GM12873 (cell line): ENCODE measurements around the gene B3GNT7.

ENCODE experiments used
- TF ChIP-seq, protein P1 (sequence below): IDR thresholded peaks from 2 replicates; pipeline ENCODE4 v1.5.1; 2012; ENCODE audit warnings: low read depth, mild to moderate bottlenecking, moderate library complexity, low read length, control low read depth; ENCODE audit not compliant: insufficient read depth; ENCODE audit errors: missing control alignments

The B3GNT7 gene

DNA sequence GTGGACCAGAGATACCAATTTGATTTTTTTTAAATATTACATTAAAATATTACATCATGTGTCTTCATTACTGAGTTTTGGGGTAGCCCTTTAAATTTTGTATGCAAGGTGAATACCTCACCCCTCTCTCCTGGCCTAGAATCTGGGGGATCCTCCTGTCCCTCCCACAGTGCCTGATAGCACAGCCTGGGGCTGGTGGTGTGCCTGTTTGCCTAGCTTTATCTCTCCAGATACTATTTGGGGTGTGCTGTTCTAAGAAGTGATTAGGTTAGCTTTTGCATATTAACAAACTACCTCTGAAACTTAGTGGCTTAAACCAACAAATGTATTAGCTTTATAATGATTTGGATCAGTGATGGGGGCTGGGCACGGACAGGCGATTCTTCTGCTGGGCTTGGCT, 20.7 kb upstream of the B3GNT7 start:
- TF ChIP-seq, protein P1, sequence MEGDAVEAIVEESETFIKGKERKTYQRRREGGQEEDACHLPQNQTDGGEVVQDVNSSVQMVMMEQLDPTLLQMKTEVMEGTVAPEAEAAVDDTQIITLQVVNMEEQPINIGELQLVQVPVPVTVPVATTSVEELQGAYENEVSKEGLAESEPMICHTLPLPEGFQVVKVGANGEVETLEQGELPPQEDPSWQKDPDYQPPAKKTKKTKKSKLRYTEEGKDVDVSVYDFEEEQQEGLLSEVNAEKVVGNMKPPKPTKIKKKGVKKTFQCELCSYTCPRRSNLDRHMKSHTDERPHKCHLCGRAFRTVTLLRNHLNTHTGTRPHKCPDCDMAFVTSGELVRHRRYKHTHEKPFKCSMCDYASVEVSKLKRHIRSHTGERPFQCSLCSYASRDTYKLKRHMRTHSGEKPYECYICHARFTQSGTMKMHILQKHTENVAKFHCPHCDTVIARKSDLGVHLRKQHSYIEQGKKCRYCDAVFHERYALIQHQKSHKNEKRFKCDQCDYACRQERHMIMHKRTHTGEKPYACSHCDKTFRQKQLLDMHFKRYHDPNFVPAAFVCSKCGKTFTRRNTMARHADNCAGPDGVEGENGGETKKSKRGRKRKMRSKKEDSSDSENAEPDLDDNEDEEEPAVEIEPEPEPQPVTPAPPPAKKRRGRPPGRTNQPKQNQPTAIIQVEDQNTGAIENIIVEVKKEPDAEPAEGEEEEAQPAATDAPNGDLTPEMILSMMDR: no peak

DNA sequence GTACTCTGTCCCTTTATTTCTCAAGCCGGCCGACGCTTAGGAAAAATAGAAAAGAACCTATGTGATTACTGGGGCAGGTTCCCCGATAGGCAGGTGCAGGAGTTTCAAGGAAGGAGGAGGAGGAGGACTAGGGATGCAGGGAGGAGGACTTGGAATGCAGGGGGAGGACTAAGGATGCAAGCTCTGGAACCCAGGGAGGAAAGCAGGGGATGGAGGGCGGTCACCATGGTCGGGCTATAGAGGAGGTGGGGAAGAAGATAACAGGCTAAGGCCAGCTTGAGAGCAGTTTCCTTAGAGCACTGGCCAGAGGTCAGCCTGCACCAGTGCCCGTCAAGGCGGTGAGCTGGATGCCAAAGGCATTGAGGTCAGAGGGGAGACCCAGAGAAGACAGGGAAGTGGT, 18.7 kb upstream of the B3GNT7 start:
- TF ChIP-seq, protein P1: no peak

DNA sequence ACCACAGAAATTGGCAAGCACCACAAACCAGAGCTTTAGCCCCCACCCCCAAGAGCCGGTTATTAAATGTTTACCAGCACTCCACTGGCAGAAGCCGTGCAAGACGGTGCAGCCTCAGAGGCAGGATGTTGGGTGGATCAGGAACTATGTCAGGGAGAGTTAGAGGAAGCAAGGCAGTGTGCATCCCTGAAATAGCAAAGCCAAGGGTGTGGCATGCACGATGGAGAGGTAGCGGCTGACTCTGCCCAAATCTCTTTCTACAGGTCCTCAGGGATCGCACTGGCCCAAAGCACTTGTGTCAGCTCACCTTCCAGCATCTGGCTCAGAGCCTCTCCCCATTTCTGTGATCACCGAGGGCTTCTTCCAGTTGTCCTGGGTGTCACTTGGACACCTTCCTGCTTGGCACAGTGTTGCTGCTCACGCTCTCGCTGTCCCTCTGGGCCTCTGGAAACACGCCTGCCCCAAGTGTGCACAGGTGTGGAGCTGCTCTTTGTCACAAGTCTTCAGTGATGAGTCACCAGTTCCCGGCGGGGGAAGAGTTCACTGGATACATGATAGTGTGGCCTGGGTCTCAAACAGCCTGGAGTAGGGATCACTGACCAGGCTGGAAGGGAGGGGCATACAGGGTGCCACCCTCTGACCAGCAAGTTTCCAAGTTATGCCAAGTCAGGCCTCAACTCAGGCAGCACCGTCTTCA, 17.3 kb upstream of the B3GNT7 start:
- TF ChIP-seq, protein P1: no peak

DNA sequence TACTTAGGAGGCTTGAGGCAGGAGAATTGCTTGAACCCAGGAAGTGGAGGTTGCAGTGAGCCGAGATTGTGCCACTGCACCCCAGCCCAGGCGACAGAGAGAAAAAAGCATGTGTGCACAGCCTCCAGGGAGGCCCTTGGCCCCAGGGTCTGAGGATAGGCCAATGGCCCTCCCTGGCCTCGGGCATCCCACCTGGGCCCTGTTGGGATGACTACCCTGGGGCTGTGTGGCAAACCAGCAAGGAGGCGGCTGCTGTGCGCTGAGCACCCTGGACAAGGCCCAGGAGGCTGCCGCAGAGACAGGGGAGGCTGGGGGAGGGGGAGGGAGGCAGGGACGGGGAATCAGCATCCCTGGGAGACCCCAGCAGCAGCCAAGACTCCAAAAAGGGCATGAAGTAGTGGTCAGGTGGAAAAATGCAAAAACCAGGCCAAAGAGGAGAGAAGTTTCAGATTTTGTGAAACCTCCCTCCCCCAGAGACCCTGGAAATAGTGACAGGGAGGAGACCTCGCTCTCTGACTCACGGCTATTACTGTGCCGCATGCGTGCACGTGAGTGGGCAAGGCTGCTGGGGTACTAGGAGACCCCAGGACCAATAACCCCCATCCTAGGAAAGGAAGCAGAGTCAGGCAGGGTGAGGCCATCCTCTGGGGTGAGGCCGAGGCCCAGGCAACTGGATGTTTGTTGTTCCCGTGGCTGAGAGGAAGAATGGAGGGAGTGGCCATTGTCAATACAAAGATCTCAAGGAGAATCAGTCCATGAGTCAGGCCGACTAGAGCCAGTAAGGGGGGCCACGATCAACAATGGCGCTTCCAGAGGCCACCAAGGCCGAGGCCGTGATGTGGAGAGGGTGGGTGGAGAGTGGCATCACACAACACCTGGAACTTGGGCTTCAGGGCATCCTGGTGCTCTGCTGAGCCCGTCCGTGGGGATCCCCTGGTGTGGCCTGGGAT, 16.0 kb upstream of the B3GNT7 start:
- TF ChIP-seq, protein P1: no peak

DNA sequence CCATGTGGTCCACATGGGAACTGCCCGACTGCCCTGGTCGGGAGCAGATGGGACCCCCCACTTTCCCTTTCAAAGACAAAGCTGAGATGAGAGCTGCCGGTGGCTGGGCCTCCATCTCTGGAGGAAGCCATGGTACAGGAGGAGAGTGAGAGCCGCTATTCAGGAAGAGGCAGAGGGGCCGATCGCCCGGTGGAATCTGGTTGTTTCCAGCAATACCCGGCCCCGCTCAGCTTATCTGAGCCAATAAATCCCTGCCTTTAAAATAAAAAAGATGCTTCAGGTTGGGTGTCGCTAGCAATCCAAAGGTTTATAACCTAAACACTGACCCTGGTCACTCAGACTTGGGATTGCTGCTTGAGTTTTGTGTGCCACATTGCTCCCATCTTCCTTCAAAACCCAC, 15.2 kb upstream of the B3GNT7 start:
- TF ChIP-seq, protein P1: no peak

DNA sequence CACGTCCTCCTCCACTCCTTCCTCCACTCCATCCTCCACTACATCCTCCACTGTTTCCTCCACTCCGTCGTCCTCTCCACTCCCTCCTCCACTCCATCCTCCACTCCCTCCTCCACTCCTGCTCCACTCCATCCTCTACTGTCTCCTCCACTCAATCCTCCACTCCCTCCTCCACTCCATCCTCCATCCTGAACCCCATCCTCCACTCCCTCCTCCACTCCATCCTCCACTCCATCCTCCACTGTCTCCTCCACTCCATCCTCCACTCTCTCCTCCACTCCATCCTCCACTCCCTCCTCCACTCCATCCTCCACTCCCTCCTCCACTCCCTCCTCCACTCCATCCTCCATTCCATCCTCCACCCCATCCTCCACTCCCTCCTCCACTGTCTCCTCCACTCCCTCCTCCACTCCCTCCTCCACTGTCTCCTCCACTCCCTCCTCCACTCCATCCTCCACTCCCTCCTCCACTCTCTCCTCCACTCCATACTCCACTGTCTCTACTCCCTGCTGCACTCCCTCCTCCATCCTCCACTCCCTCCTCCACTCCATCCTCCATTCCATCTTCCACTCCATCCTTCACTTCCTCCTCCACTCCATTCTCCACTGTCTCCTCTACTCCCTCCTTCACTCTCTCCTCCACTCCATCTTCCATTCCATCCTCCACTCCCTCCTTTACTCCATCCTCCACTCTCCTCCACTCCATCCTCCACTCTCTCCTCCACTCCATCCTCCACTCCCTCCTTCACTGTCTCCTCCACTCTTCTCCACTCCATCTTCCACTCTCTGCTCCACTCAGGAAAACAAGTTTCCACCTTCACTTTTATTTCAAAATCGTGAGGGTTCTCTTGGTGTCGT, 14.3 kb upstream of the B3GNT7 start:
- TF ChIP-seq, protein P1: no peak
